Measurements from ENCODE around the gene RUNX1. TPM values are rescaled to one million over a fixed set of nuclear protein-coding genes. Genes with fewer than 3 reads are reported as not detected.
A peak's percentile ranks its signal among the peaks of the same experiment; 100 is the strongest.

RUNX1 gene
- total and polyA plus RNA-seq, 2 of the 13 experiments (the other 11 are each of a cell fraction or from before 2014, with no cell fraction given): 5.4 to 6.4 TPM

DNA sequence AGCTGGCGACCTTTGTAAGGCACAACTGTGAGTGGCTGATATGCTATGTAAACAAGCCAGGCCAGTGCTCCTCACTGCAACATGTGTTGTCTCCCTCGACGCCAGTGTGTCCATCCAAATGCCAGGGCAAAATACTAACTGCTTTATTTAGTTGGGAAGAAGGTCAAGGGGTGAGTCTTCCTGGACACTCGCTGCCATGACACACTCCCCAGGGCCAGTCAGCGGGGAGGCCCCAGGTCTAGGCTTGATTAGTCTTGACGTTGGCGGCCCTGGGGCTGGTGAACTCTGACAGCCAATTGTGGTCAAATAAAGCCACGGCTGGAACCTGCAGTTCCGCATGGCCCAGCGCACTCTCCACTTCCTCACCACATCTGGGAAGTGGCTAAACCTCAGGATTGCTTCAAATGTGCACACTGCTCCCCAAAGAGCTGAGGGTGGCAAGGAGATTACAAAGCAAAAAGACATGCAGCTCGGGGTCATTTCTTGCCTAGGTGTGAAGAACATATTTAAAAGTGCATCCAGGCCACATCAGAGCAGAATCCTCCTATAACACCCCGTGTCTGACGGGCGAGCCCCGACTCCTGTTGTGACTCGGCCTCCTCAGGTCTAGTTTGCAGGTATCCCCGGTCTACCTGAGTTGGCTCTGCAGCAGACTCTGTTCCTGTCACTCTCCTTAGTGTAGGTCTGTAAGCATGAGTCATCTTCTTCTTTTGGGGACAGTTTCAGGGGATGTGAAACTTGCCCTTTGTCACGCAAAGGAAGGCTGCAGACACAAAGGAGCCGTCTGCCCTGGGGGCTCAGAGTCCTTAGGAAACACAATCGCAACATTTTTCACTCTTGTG lies 183.5 kb downstream of the RUNX1 start:
- H3K4me1 ChIP-seq (ENCODE audit: insufficient read depth, low read length): peaks cover 33% of the 10 kb centered on the region
- H3K9me3 ChIP-seq (ENCODE audit: low read length): no peaks in the 10 kb centered on the region
- H3K27ac ChIP-seq (ENCODE audit: extremely low read length, insufficient read depth, low read length): no peak overlapping the region
- H3K4me3 ChIP-seq (replicated peaks in 1 of 3; ENCODE audit: insufficient read depth in 1 of 3, low read depth in 2 of 3, low read length in 3 of 3): no peak overlapping the region
- CTCF ChIA-PET (ENCODE audit: low intra/inter-chr PET ratio, low total read pairs): no interaction called here
- H3K4me2 ChIP-seq (ENCODE audit: low read depth, low read length): no peak overlapping the region
- no TSS peak for BruUV-seq (replicated peaks)
- POLR2A ChIA-PET: interaction anchor here (2.3 kb wide), 1 partner anchor 22 kb away, joined by 15 read pairs; no protein-coding TSS in a partner anchor
- peak; percentile 84 for DNase-seq (ENCODE audit: low spot score)
- H3K9ac ChIP-seq (ENCODE audit: insufficient read depth, low read depth, low read length): no peak overlapping the region
- H4K20me1 ChIP-seq (ENCODE audit: insufficient read depth, low read length): peaks cover 22% of the 10 kb centered on the region
- H3K36me3 ChIP-seq (replicated peaks in 1 of 2; ENCODE audit: control insufficient read depth in 1 of 2, insufficient read depth in 2 of 2, low read length in 2 of 2): peaks cover 13 to 67% of the 10 kb centered on the region in 2 experiments
- WGBS (ENCODE audit: low lambda C conversion rate): 70% methylated on average over 17 of the region's 20 CpGs
- intact Hi-C loops (cut with micrococcal nuclease; ENCODE audit: unreplicated experiment): no loop called here
- in situ Hi-C loops (cut with HindIII; ENCODE audit: extremely low pct_ligation_motif_present, low pct_unique_long_range_greater_than_20kb): no loop called here
- FAIRE-seq: no peak
- no peak overlapping the region for H2AFZ ChIP-seq (ENCODE audit: low read length)
- peak; percentile 89 for ATAC-seq
- H3K79me2 ChIP-seq (ENCODE audit: insufficient read depth, low read length): peaks cover 2% of the 10 kb centered on the region
- H3K27me3 ChIP-seq (ENCODE audit: control insufficient read depth in 1 of 2, insufficient read depth in 2 of 2, low read length in 2 of 2): no peaks in the 10 kb centered on the region
- TF ChIP-seq TARDBP (CRISPR knock-in tag; IDR thresholded peaks at IDR 0.05) (peak; percentile 78; the same call in 1 of the 2 replicates), ZBTB3 (CRISPR knock-in tag; IDR thresholded peaks at IDR 0.05; ENCODE audit: borderline replicate concordance, low read depth) (0 out of 2 replicates have a peak, but pooled peaks have one; percentile 56), KLF6 (CRISPR knock-in tag; IDR thresholded peaks at IDR 0.05) (0 out of 2 replicates have a peak, but pooled peaks have one; percentile 45), RNF2 (conservative IDR thresholded peaks at IDR 0.05; ENCODE audit: low read depth) (peak; percentile 82; the same call in 1 of the 2 replicates), ZNF564 (CRISPR knock-in tag; IDR thresholded peaks at IDR 0.05) (0 out of 2 replicates have a peak, but pooled peaks have one; percentile 8), ZNF180 (CRISPR knock-in tag; IDR thresholded peaks at IDR 0.05; ENCODE audit: borderline replicate concordance, low read depth) (no peak), NFKBIZ (CRISPR knock-in tag; IDR thresholded peaks at IDR 0.05) (no peak), PAF1 (CRISPR knock-in tag; IDR thresholded peaks at IDR 0.05) (peak; percentile 77; the same call in 1 of the 2 replicates), ZNF615 (CRISPR knock-in tag; IDR thresholded peaks at IDR 0.05; ENCODE audit: borderline replicate concordance) (peak; percentile 59; the same call in 1 of the 2 replicates), FOXA3 (CRISPR knock-in tag; IDR thresholded peaks at IDR 0.05) (peak; percentile 96)
- TF ChIP-seq, protein P1, sequence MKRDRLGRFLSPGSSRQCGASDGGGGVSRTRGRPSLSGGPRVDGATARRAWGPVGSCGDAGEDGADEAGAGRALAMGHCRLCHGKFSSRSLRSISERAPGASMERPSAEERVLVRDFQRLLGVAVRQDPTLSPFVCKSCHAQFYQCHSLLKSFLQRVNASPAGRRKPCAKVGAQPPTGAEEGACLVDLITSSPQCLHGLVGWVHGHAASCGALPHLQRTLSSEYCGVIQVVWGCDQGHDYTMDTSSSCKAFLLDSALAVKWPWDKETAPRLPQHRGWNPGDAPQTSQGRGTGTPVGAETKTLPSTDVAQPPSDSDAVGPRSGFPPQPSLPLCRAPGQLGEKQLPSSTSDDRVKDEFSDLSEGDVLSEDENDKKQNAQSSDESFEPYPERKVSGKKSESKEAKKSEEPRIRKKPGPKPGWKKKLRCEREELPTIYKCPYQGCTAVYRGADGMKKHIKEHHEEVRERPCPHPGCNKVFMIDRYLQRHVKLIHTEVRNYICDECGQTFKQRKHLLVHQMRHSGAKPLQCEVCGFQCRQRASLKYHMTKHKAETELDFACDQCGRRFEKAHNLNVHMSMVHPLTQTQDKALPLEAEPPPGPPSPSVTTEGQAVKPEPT (CRISPR knock-in tag; IDR thresholded peaks at IDR 0.05; ENCODE audit: low read depth): no peak
- TF ChIP-seq, protein P2, sequence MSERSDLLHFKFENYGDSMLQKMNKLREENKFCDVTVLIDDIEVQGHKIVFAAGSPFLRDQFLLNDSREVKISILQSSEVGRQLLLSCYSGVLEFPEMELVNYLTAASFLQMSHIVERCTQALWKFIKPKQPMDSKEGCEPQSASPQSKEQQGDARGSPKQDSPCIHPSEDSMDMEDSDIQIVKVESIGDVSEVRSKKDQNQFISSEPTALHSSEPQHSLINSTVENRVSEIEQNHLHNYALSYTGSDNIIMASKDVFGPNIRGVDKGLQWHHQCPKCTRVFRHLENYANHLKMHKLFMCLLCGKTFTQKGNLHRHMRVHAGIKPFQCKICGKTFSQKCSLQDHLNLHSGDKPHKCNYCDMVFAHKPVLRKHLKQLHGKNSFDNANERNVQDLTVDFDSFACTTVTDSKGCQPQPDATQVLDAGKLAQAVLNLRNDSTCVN (CRISPR knock-in tag; IDR thresholded peaks at IDR 0.05; ENCODE audit: borderline replicate concordance): no peak
- TF ChIP-seq, protein P3, sequence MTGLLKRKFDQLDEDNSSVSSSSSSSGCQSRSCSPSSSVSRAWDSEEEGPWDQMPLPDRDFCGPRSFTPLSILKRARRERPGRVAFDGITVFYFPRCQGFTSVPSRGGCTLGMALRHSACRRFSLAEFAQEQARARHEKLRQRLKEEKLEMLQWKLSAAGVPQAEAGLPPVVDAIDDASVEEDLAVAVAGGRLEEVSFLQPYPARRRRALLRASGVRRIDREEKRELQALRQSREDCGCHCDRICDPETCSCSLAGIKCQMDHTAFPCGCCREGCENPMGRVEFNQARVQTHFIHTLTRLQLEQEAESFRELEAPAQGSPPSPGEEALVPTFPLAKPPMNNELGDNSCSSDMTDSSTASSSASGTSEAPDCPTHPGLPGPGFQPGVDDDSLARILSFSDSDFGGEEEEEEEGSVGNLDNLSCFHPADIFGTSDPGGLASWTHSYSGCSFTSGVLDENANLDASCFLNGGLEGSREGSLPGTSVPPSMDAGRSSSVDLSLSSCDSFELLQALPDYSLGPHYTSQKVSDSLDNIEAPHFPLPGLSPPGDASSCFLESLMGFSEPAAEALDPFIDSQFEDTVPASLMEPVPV (CRISPR knock-in tag; IDR thresholded peaks at IDR 0.05): 0 out of 2 replicates have a peak, but pooled peaks have one; percentile 22
- TF ChIP-seq, protein P4, sequence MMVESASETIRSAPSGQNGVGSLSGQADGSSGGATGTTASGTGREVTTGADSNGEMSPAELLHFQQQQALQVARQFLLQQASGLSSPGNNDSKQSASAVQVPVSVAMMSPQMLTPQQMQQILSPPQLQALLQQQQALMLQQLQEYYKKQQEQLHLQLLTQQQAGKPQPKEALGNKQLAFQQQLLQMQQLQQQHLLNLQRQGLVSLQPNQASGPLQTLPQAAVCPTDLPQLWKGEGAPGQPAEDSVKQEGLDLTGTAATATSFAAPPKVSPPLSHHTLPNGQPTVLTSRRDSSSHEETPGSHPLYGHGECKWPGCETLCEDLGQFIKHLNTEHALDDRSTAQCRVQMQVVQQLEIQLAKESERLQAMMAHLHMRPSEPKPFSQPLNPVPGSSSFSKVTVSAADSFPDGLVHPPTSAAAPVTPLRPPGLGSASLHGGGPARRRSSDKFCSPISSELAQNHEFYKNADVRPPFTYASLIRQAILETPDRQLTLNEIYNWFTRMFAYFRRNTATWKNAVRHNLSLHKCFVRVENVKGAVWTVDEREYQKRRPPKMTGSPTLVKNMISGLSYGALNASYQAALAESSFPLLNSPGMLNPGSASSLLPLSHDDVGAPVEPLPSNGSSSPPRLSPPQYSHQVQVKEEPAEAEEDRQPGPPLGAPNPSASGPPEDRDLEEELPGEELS (CRISPR knock-in tag; IDR thresholded peaks at IDR 0.05): peak; percentile 64; the same call in 1 of the 2 replicates
- TF ChIP-seq, protein P5, sequence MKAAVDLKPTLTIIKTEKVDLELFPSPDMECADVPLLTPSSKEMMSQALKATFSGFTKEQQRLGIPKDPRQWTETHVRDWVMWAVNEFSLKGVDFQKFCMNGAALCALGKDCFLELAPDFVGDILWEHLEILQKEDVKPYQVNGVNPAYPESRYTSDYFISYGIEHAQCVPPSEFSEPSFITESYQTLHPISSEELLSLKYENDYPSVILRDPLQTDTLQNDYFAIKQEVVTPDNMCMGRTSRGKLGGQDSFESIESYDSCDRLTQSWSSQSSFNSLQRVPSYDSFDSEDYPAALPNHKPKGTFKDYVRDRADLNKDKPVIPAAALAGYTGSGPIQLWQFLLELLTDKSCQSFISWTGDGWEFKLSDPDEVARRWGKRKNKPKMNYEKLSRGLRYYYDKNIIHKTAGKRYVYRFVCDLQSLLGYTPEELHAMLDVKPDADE (CRISPR knock-in tag; IDR thresholded peaks at IDR 0.05): no peak

All from HepG2 (cell line).